Neural progenitor cell (in vitro differentiated cells): ENCODE data around the gene OCIAD2. TPM values are rescaled to one million over a fixed set of nuclear protein-coding genes. Genes with fewer than 3 reads are reported as not detected.

ENCODE experiments used
- DNase-seq: peaks from one replicate; pipeline ENCODE4 v3.0.0-alpha.2; 2016; ENCODE audit warnings: low spot score
- H2AFZ ChIP-seq: fragments of 200-600 bp; sonication (generic); replicated peaks from 2 replicates; pipeline ENCODE4 v1.6.1; 2016; ENCODE audit warnings: antibody characterized with exemption
- H3F3A ChIP-seq: fragments of 200-600 bp; sonication (generic); 2 replicates; pipeline ENCODE4 v1.6.1; 2016; ENCODE audit warnings: antibody characterized with exemption, low read depth
- H3K27ac ChIP-seq: fragments of 200-600 bp; sonication (generic); 2 replicates; pipeline ENCODE4 v1.5.1; 2016; ENCODE audit warnings: mild to moderate bottlenecking
- H3K27me3 ChIP-seq: fragments of 200-600 bp; sonication (generic); 2 replicates; pipeline ENCODE4 v1.6.1; 2016; ENCODE audit warnings: mild to moderate bottlenecking, moderate library complexity
- H3K36me3 ChIP-seq: fragments of 200-600 bp; sonication (generic); 2 replicates; pipeline ENCODE4 v1.5.1; 2016
- H3K4me1 ChIP-seq: fragments of 200-600 bp; sonication (generic); 2 replicates; pipeline ENCODE4 v1.6.1; 2016; ENCODE audit warnings: mixed run types
- H3K4me2 ChIP-seq: fragments of 200-600 bp; sonication (generic); 2 replicates; pipeline ENCODE4 v1.6.1; 2016
- H3K4me3 ChIP-seq: fragments of 200-600 bp; sonication (generic); 2 replicates; pipeline ENCODE4 v1.5.1; 2016
- H3K79me2 ChIP-seq: fragments of 200-600 bp; sonication (generic); 2 replicates; pipeline ENCODE4 v1.6.1; 2016; ENCODE audit warnings: low read depth
- H3K9ac ChIP-seq: fragments of 200-600 bp; sonication (generic); 2 replicates; pipeline ENCODE4 v1.6.1; 2016
- H3K9me3 ChIP-seq: fragments of 200-600 bp; sonication (generic); 2 replicates; pipeline ENCODE4 v1.5.1; 2016; ENCODE audit warnings: low read depth
- H4K20me1 ChIP-seq: fragments of 200-600 bp; sonication (generic); 2 replicates; pipeline ENCODE4 v1.6.1; 2016; ENCODE audit warnings: low read depth
- H3K27ac Mint-ChIP-seq: 3 replicates; pipeline ENCODE4 v1.8.0; 2021; ENCODE audit warnings: mixed read lengths
- H3K27me3 Mint-ChIP-seq: 2 replicates; pipeline ENCODE4 v1.8.0; 2022; ENCODE audit warnings: low read depth, mild to moderate bottlenecking, inconsistent platforms, moderate library complexity, mixed read lengths; ENCODE audit not compliant: insufficient read depth
- H3K36me3 Mint-ChIP-seq: 3 replicates; pipeline ENCODE4 v1.8.0; 2021; ENCODE audit warnings: mixed read lengths
- H3K4me1 Mint-ChIP-seq: 3 replicates; pipeline ENCODE4 v1.8.0; 2021; ENCODE audit warnings: mixed read lengths
- H3K4me3 Mint-ChIP-seq: 3 replicates; pipeline ENCODE4 v1.8.0; 2021; ENCODE audit warnings: mild to moderate bottlenecking, moderate library complexity, mixed read lengths
- H3K9me3 Mint-ChIP-seq: 3 replicates; pipeline ENCODE4 v1.8.0; 2020; ENCODE audit warnings: mixed read lengths
- CTCF ChIP-seq: fragments of 200-600 bp; sonication (generic); IDR thresholded peaks from 2 replicates; pipeline ENCODE4 v1.5.1; 2017; ENCODE audit warnings: antibody characterized with exemption, mild to moderate bottlenecking
- EZH2 ChIP-seq: fragments of 200-600 bp; sonication (generic); IDR thresholded peaks from 2 replicates; pipeline ENCODE4 v1.6.1; 2017; ENCODE audit warnings: antibody characterized with exemption, mild to moderate bottlenecking, moderate library complexity
- EZH2phosphoT487 ChIP-seq: fragments of 200-600 bp; sonication (generic); IDR thresholded peaks from 2 replicates; pipeline ENCODE4 v1.6.1; 2017; ENCODE audit warnings: antibody characterized with exemption
- total RNA-seq: library from RNA; depleted of rRNA; stranded (reverse); fragments of >200 nt; gene quantifications from 2 replicates; pipeline ENCODE4 v1.2.3, GENCODE V29; 2015; ENCODE audit warnings: low replicate concordance

Gene OCIAD2
- total RNA-seq, 1 donor from 2014 or later, result 28.8 TPM

DNA sequence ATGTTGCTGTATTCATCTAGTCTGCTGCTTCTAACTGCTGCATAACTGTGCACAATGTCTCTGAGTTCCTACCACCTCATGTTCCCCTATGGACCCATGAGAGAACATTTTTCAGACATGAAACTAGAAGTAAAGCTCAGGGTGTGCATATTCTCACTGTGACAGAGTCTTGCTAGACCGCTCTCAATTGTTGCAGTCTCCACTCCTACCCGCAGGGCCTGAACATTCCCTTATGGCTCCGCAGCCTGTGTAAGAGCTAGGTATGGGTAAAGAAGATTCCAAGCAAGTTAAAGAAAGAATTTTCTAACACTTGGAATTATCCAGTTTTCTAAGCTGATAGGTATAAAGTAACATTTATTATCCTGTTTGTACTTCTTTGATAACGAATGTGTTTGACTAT is 5.4 kb downstream of the OCIAD2 start:
- no peak for TF ChIP-seq EZH2
- Histone ChIP-seq H3K79me2 (peaks cover 13% of the 10 kb centered on the region), H3K4me2 (no peak overlapping the region), H3K27me3 (no peaks in the 10 kb centered on the region), H3K9ac (no peak overlapping the region), H3K4me1 (peaks cover 6% of the 10 kb centered on the region), H3K27ac (no peak overlapping the region), H2AFZ (no peak overlapping the region), H3K4me3 (no peak overlapping the region), H3K9me3 (no peaks in the 10 kb centered on the region), H4K20me1 (peaks cover 5% of the 10 kb centered on the region), H3F3A (peaks cover 6% of the 10 kb centered on the region), H3K36me3 (no peaks in the 10 kb centered on the region)
- Mint-ChIP-seq H3K4me1 (peaks cover 14% of the 10 kb centered on the region), H3K4me3 (no peak overlapping the region), H3K36me3 (no peaks in the 10 kb centered on the region), H3K27me3 (no peaks in the 10 kb centered on the region), H3K9me3 (no peaks in the 10 kb centered on the region), H3K27ac (no peak overlapping the region)
- DNase-seq, result no peak

GRCh38 chr4:48899950-48900349 is 6.6 kb downstream of the OCIAD2 start:
- Histone ChIP-seq H2AFZ (no peak overlapping the region), H3K36me3 (no peaks in the 10 kb centered on the region), H3K9ac (no peak overlapping the region), H3K4me1 (peaks cover 6% of the 10 kb centered on the region), H3F3A (peaks cover 6% of the 10 kb centered on the region), H3K27me3 (no peaks in the 10 kb centered on the region), H3K79me2 (peaks cover under 1% of the 10 kb centered on the region), H3K4me2 (no peak overlapping the region), H3K4me3 (no peak overlapping the region), H3K9me3 (no peaks in the 10 kb centered on the region), H3K27ac (no peak overlapping the region), H4K20me1 (peaks cover 5% of the 10 kb centered on the region)
- Mint-ChIP-seq H3K27ac (no peak overlapping the region), H3K4me1 (peaks cover 10% of the 10 kb centered on the region), H3K9me3 (no peaks in the 10 kb centered on the region), H3K27me3 (no peaks in the 10 kb centered on the region), H3K4me3 (no peak overlapping the region), H3K36me3 (no peaks in the 10 kb centered on the region)
- DNase-seq, result peak; percentile 19
- TF ChIP-seq EZH2phosphoT487, result no peak
- TF ChIP-seq CTCF, result no peak
- no peak for TF ChIP-seq EZH2

GRCh38 chr4:48899432-48899749 is 7.2 kb downstream of the OCIAD2 start:
- Histone ChIP-seq H3K4me3 (no peak overlapping the region), H3K36me3 (no peaks in the 10 kb centered on the region), H4K20me1 (peaks cover 5% of the 10 kb centered on the region), H3K4me2 (no peak overlapping the region), H3K27me3 (no peaks in the 10 kb centered on the region), H3K27ac (no peak overlapping the region), H3K9me3 (no peaks in the 10 kb centered on the region), H3F3A (peaks cover 6% of the 10 kb centered on the region), H3K4me1 (peaks cover 6% of the 10 kb centered on the region), H3K9ac (no peak overlapping the region), H2AFZ (no peak overlapping the region), H3K79me2 (no peaks in the 10 kb centered on the region)
- Mint-ChIP-seq H3K27me3 (no peaks in the 10 kb centered on the region), H3K27ac (no peak overlapping the region), H3K4me1 (peaks cover 10% of the 10 kb centered on the region), H3K9me3 (no peaks in the 10 kb centered on the region), H3K4me3 (no peak overlapping the region), H3K36me3 (no peaks in the 10 kb centered on the region)
- TF ChIP-seq EZH2 (no peak), EZH2phosphoT487 (no peak)
- DNase-seq, result no peak

- H3K4me3 ChIP-seq, result no peak overlapping the region
- no peaks in the 10 kb centered on the region for H3K27me3 ChIP-seq
- H3K4me2 ChIP-seq, result no peak overlapping the region
- H3K27ac ChIP-seq, result no peak overlapping the region
- H3K9me3 ChIP-seq, result no peaks in the 10 kb centered on the region
- peaks cover 10% of the 10 kb centered on the region for H3K4me1 Mint-ChIP-seq
- no peaks in the 10 kb centered on the region for H3K9me3 Mint-ChIP-seq
- H3K36me3 Mint-ChIP-seq, result no peaks in the 10 kb centered on the region
- no peak overlapping the region for H3K9ac ChIP-seq
- H3K79me2 ChIP-seq, result no peaks in the 10 kb centered on the region
- H3K27ac Mint-ChIP-seq, result no peak overlapping the region
- H3F3A ChIP-seq, result peaks cover 6% of the 10 kb centered on the region
- H4K20me1 ChIP-seq, result peaks cover 5% of the 10 kb centered on the region
- no peak overlapping the region for H2AFZ ChIP-seq
- peaks cover 6% of the 10 kb centered on the region for H3K4me1 ChIP-seq
- DNase-seq, result no peak
- no peaks in the 10 kb centered on the region for H3K36me3 ChIP-seq
- no peak overlapping the region for H3K4me3 Mint-ChIP-seq
- no peaks in the 10 kb centered on the region for H3K27me3 Mint-ChIP-seq
- TF ChIP-seq EZH2phosphoT487, result no peak
- no peak for TF ChIP-seq CTCF
- no peak for TF ChIP-seq EZH2
These were observed 7.7 kb downstream of the OCIAD2 start for GRCh38 chr4:48898733-48899431.
